Retina (tissue), 1 donor: ENCODE results near the gene CRIP2.
A peak's percentile ranks its signal among the peaks of the same experiment; 100 is the strongest.

Source experiments
- DNase-seq: peaks from one replicate; pipeline ENCODE4 v3.0.0-alpha.2; 2016

Gene CRIP2

DNA sequence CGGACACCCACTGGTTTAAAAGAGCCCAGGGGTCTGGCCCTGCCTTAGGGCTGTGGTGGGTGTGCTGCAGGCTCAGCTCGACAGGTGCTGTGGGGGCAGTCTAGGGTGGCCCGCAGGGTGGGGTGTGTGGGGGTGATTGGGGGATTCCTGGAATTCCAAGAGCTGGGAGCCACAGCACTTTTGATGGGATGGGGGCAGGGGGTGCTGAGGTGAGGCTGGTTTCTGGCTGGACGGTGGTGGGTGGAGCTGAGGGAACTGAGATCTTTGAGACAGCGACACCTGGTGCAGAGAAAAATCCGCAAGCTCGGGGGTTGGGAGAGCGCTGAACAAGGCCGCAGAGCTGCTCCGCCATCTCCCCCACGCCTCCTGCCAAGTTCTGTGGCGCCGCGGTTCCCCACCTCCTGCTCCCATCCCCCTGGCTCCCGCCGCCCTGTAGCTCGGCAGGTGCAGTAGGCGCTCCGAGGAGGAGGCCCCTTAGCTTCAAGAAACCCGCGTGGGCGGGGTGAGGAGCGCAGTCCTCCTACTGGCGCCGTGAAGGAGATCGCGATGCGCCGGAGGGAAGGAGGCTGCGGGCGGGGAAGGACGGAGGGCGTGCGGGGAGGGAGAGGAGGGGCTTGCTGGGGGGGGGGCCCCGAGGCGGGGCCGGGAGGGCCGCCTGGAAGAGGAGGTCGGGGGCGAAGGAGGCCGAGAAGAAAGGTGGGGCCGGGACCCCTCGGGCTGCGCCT lies 15.1 kb downstream of the CRIP2 start:
- peak; percentile 91 for DNase-seq

DNA sequence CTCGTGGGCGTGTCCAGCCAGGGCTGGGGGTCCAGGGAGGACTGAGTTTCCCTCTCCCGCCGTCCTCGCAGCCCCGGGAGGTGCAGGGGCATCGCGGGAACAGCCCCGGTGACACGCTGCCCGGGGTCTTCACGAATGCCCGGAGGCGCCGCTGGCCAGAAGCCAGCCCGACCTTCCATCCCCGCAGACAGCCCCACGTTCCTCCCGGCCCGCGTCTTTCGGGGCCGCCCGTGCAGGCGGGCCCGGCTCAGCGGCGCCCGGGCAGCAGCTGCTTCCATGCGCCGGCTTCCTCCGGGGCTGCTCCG lies 15.6 kb downstream of the CRIP2 start:
- DNase-seq, result no peak

DNA sequence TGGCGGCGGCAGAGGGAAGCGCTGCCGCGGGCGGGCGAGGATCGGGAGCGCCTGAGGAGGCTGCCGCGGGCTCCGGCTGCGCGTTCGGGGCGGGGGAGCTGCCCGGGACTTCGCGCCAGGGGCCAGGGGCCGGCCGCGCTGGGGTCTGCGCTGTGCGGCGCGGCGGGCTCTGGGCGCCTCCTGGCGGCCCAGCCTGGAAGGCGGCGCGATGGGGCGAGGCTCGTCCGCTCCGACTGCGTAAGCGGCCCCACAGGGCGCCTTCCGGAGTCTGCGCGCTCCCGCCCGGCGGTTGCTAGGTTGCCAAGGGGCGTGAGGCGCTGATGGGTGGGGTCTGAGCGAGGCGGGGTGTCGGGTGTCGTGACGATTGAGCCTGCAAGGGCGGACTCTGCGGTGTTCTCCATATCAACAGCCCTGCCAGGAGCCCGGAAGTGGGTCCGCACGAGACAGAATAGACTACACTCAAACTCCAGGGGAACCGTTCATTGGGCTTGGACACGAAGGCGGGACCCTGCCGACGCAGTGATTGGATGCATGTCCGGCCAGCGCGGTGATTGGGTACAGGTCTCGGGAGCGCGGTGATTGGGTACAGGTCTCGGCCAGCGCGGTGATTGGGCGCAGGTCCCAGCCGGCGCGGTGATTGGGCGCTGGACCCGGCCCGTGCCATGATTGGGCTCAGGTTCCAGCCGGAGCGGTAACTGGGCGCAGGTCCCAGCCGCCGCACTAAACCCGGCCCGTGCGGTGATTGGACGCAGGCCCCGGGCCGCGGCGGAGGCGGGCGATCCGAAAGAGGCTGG lies 16.1 kb downstream of the CRIP2 start, which contains the start of gene TEDC1:
Gene TEDC1, plus strand, starts transcription at position 675 of the 794 bp plus-strand sequence. CDS start 130 bp downstream, outside the sequence.
- DNase-seq, result peak; percentile 99

DNA sequence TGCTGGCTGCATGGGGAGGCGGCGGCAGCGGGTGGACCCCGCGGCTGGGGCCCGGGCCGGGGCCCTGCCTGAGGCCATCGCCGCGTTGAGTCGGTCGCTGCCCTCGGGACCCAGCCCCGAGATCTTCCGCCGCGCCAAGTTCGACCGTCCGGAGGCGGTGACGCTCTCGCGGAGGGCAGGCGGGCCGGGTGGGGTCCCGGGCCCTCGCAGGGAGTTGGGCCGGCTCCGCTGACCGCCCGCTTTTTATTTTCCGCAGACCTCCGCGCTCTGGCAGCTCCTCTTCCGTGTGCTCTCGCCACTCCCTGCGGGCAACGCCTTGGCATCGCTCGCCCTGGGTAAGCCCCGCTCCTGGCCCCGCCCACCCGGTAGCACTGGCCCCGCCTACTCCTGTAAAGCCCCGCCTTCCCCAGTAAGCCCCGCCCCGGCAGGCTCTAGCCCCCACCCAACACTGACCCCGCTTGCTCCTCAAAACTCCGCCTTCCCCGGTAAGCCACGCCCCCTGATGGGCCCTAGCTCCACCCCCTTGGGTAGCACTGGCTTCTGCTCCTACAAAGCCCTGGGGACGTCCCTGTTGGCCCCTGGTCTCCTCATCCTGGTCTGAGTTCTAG lies 16.8 kb downstream of the CRIP2 start:
- no peak for DNase-seq

- DNase-seq, result no peak
Observed at GRCh38 chr14:105492031-105492970, 17.7 kb downstream of the CRIP2 start.

- no peak for DNase-seq
Observed at GRCh38 chr14:105492971-105493871, 18.6 kb downstream of the CRIP2 start.

GRCh38 chr14:105493921-105494605 lies 19.4 kb downstream of the CRIP2 start:
- no peak for DNase-seq

- no peak for DNase-seq
Observed at GRCh38 chr14:105494606-105494929, 19.9 kb downstream of the CRIP2 start.

DNA sequence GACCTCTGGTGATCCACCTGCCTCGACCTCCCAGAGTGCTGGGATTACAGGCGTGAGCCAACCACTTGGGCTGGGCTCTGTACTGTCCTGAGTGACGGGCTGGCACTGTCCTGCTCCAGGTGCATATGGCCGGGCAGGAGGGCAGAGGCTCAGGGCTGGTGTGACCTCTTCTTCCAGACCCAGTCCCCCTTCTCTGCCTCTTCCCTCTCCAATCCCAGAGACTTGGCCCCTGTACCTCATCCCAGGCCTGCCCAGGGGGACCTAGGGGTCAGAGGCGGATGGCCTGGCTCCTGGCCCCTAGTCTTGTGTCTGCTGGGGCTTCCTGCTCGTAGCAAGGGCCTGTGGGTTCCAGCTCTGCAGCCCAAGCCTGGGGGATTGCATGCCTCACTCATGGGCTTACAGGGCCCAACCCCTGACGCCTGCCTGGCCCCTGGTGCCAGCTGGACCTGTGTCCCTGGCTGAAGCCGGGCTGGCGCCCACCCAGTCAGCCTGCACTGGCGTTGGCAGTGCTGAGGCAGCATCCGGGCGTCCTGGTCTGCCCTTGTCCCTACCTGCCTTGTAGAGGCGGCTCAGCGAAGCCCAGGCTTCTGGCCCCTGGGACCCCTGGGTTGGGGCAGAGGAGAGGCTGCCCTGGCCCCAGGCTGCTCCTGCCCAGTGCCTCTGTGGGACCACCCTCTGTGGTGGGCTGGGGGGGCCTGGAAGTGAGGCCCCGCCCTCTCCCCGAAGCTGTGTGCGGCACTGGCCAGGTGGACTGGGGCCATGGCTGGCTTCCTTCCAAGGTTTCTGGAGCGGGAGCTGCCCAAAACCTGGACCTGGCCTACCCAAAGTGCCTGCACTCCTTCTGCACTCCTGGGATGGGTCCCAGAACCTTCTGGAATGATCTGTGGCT lies 20.7 kb downstream of the CRIP2 start:
- no peak for DNase-seq

GRCh38 chr14:105495990-105496830 lies 21.6 kb downstream of the CRIP2 start:
- no peak for DNase-seq

DNA sequence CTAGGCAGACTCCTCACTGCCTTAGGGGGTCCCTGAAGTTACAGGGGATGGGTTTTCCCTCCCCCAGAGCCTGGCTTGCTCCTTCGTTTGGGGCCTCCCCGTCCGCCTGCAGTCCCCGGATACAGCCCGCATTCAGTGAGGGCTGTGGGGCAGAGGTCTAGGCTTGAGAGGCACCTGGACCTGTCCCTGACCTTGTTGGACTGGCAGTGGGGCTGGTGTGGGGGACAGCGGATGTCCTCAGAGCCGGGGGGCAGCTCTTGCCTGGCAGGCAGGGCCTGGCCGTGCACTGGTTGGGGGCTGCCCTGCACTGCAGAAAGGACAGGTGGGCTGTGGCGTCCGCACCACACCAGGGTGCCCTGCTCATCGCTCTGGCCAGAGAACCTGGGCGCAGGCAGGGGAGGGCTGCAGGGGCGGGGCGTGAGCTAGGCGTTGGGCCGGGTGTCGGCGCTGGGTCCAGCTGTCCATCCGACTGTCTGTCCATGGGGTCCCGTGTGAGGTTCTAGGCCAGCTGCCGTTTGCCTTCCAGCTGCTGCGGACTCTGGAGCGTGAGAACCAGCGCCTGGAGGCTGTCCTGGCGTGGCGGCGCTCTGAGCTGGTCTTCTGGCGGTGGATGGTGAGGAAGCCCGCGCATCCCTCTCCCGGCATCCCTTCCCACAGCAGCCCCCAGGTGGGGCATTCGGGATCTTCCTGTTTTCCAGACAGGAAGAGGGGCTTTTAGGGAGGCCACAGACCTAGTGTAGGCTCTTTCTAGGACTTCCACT lies 22.4 kb downstream of the CRIP2 start:
- DNase-seq, result no peak

DNA sequence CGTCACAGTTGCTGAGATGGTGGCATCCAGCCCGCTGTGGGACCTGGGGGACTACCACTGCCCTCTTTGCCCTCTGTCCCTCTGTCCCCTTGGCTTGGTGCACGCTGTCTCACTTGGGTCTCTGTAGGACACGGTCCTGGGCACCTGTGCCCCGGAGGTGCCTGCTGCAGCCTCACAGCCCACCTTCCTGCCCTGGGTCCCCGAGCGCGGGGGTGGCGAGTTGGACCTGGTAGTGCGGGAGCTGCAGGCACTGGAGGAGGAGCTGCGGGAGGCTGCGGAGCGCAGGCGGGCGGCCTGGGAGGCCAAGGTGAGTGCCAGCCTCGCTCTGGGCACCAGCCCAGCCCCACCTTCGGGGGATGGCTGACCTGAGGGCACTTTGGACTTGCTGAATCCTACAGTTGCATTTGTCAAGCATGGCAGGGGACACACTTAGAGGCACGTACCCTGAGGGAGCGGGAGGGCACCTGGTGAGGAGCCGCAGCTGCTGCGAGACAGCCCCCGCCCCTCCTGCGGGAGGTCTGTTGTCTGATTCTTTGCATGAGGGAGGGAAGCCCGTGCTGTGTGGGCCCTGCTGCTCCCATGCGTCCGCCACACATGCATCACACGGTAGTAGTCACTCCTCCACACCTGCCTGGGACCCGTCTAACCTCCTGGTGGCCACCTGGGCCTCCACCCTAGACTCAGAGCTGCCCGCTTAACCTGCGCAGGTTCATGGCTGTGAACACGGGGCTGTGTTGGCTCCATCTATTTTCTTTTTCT lies 23.2 kb downstream of the CRIP2 start:
- no peak for DNase-seq

DNA sequence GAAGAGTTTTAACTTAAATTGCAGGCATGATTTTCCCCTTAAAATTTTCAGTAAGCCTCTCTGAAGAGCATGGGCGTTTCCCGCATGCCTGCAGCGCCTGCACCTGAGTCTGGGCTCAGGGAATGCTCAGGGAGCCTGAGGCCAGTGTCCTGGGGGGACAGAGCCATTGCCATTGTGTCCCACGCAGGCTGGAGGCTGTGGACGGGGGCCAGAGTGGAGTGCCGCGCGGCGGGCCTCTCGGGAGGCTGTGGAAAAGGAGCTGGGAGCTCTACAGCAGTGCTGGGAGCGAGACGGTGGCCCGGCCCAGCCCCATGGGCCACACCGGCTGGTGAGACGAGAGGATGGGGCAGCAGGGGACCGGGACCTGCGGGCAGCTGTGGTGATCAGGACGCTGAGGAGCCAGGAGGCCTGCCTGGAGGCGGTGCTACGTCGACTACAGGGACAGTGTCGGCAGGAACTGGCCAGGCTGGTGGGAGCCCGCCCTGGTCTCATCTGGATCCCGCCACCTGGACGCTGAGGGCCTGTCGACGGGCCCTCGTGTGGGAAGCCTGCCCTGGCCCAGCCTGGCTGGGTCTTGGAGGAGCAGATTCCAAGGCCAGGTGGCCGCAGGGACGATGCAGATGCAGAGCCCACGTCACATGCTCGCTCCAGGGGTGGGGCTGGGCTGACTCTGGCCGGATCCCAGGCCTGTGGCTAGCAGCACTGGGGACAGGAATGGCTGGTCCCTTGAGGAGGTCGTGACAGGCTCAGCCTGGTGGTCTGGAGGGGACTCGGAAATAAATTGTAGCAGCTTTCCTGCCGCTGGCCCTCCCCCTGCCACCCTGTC lies 24.0 kb downstream of the CRIP2 start:
- DNase-seq, result no peak

DNA sequence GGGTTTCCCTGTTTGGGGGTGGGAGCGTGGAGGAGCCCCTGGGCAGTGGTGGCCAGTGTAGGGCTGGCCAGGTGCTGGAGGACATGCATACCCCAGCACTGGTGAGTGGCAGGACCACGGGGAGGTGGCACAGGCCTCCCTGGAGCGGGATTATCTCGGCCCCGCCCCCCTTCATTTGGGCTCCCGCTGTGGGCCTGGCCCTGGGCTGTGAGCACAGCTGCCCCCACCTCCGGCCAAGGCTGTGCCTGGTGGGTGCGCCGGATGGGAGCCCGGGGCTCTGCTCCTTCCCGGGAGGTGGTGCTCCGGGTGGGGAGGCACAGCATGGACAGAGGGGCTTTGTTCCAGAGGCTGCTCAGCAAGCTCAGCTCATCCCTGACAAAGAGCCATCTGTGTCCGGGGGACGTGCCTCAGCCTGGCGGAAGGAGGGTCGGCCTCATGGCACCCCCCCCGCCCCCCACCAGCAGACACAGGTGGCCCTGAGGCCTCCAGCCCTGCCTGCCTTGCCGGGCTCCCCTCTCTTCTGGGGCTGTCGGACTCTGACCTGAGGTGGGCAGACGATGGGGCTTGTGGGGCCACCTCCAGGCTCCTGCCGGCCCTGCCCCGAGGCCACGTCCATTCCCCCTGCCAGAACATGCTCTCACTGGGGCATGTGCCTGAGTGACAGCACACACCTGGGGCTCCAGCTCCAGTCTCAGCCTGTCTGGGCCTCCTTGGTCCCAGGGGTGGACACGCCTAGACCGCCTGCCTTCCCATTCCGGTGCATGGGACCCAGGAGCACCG lies 24.8 kb downstream of the CRIP2 start:
- peak; percentile 79 for DNase-seq

DNA sequence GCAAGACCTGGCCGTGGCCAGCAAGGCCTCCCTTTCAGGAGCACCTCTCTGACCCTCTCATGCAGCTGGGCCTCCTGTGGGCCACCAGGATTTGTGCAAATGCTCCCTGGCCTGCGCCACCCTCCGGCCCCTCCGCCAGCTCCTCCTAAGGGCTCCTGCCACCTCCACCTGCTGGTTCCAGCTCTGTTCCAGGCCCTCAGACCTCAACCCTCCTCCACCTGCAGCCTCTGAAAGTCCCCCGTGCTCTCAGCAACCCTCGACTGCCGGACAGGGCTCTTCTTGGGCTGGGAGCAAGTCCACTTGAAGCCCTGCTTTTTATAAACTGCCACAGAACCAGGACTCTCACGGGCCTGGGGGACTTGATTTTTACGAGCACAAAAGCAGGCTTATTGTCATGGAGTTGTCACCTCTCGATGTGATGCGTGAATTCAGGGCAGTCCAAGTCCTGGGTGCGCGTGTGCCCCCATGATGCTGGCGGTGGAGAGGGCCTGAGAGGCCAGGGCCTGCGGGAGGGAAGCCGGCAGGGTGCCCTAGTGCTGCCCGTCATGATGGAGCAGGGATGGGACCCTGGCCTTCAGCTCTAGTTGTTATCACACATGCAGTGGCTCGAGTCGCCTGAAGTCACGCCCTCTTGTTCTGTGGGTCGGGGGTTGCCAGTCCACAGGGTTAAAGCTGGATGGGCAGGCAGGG lies 25.6 kb downstream of the CRIP2 start:
- no peak for DNase-seq
